Upper lobe of right lung (tissue), 1 donor: Measurements from ENCODE around the gene POLR1A. TPM values are rescaled to one million over a fixed set of nuclear protein-coding genes. Genes with fewer than 3 reads are reported as not detected.

ENCODE experiments used
- ATAC-seq: fragments of 200-7000 bp; cut with Tn5 transposase; one replicate; pipeline ENCODE4 v1.9.1; 2020; ENCODE audit warnings: mild to moderate bottlenecking, moderate library complexity
- DNase-seq: peaks from one replicate; pipeline ENCODE4 v3.0.0-alpha.2; 2020
- H3K27ac ChIP-seq: fragments of 200-600 bp; one replicate; pipeline ENCODE4 v1.8.0; 2022
- H3K27me3 ChIP-seq: fragments of 200-600 bp; one replicate; pipeline ENCODE4 v1.8.0; 2022; ENCODE audit warnings: mild to moderate bottlenecking
- H3K36me3 ChIP-seq: fragments of 200-600 bp; one replicate; pipeline ENCODE4 v1.8.0; 2022
- H3K4me1 ChIP-seq: fragments of 200-600 bp; one replicate; pipeline ENCODE4 v1.8.0; 2022
- H3K4me3 ChIP-seq: fragments of 200-600 bp; one replicate; pipeline ENCODE4 v1.8.0; 2022; ENCODE audit warnings: mild to moderate bottlenecking
- H3K9me3 ChIP-seq: fragments of 200-600 bp; one replicate; pipeline ENCODE4 v1.8.0; 2022
- intact Hi-C: fragments of 100-400 bp; cut with DNase I; formaldehyde crosslinking; loops from one replicate; pipeline ENCODE4 v1.11.0; 2022
- total RNA-seq: library from RNA; stranded (reverse); fragmentation: NEBNext Ultra II Directional; extraction: Animal tissue kit (Norgen Biotek cat#: 25700); gene quantifications from one replicate; pipeline ENCODE4 v1.2.1, GENCODE V29; 2021
- TF ChIP-seq, protein P1 (sequence below): fragments of 200-600 bp; IDR thresholded peaks from one replicate; pipeline ENCODE4 v1.8.0; 2022; ENCODE audit warnings: antibody characterized with exemption
- donor health status: DM: no; HTN: yes; CAD: no; lungs with severe emphysema.

POLR1A gene
- total RNA-seq, 1 donor from 2014 or later, result 26.6 TPM

GRCh38 chr2:85976106-85976920 is 129.4 kb downstream of the POLR1A start:
- DNase-seq, result peak; percentile 35
- H3K4me3 ChIP-seq, result no peak overlapping the region
- H3K27me3 ChIP-seq, result no peaks in the 10 kb centered on the region
- H3K4me1 ChIP-seq, result peaks cover 3% of the 10 kb centered on the region
- H3K27ac ChIP-seq, result no peak overlapping the region
- intact Hi-C loops, result no loop called here
- no peaks in the 10 kb centered on the region for H3K9me3 ChIP-seq
- TF ChIP-seq, protein P1, sequence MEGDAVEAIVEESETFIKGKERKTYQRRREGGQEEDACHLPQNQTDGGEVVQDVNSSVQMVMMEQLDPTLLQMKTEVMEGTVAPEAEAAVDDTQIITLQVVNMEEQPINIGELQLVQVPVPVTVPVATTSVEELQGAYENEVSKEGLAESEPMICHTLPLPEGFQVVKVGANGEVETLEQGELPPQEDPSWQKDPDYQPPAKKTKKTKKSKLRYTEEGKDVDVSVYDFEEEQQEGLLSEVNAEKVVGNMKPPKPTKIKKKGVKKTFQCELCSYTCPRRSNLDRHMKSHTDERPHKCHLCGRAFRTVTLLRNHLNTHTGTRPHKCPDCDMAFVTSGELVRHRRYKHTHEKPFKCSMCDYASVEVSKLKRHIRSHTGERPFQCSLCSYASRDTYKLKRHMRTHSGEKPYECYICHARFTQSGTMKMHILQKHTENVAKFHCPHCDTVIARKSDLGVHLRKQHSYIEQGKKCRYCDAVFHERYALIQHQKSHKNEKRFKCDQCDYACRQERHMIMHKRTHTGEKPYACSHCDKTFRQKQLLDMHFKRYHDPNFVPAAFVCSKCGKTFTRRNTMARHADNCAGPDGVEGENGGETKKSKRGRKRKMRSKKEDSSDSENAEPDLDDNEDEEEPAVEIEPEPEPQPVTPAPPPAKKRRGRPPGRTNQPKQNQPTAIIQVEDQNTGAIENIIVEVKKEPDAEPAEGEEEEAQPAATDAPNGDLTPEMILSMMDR, result no peak
- no peak for ATAC-seq
- no peaks in the 10 kb centered on the region for H3K36me3 ChIP-seq

GRCh38 chr2:85975581-85975980 is 130.1 kb downstream of the POLR1A start:
- H3K9me3 ChIP-seq, result no peaks in the 10 kb centered on the region
- no peaks in the 10 kb centered on the region for H3K27me3 ChIP-seq
- ATAC-seq (no peak), DNase-seq (peak; percentile 10)
- peaks cover 3% of the 10 kb centered on the region for H3K4me1 ChIP-seq
- H3K4me3 ChIP-seq, result no peak overlapping the region
- TF ChIP-seq, protein P1, result no peak
- H3K36me3 ChIP-seq, result no peaks in the 10 kb centered on the region
- no peak overlapping the region for H3K27ac ChIP-seq
- intact Hi-C loops, result no loop called here

DNA sequence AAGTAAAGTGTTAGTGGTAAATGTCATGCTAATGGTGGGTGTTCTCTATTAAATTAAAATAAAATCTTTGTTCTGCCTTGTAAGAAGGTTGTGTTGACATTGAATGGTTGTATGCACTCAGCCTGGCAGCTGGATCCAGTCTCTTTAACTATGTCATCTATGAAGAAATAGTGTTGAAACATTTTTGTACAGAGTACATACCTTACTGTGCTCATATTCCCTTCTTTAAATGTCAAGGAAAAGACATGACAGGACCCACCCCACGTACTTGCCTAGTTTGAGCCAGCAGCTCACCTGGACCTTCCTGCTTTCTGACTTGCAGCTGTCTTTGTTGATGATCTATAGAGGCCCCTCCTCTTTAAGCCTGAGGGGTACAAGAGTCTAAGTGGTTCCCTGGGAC is 131.3 kb downstream of the POLR1A start:
- DNase-seq (peak; percentile 16), ATAC-seq (peak; percentile 33)
- Histone ChIP-seq H3K27ac (no peak overlapping the region), H3K27me3 (no peaks in the 10 kb centered on the region), H3K9me3 (no peaks in the 10 kb centered on the region), H3K4me3 (no peak overlapping the region), H3K4me1 (peaks cover 3% of the 10 kb centered on the region), H3K36me3 (no peaks in the 10 kb centered on the region)
- intact Hi-C loops, result no loop called here
- TF ChIP-seq, protein P1, result no peak

DNA sequence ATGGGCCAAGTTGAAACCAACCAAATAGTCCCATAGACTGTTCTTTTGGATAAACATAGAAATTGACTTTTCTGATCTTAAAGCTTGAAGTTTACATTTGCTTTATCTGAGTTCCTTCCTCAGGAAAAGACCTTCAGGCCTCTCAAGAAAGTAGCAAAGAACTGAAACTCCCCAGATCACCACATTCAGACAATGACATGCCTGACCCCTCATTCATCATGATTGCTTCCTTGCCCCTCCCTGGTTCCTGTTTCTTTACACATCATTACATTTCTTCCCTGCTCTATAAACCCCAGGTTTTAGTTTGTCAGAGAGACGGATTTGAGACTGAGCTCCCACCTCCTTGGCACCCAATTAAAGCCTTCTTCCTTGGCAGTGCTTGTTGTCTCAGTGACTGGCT is 133.3 kb downstream of the POLR1A start:
- H3K27ac ChIP-seq, result no peak overlapping the region
- H3K27me3 ChIP-seq, result no peaks in the 10 kb centered on the region
- ATAC-seq, result no peak
- intact Hi-C loops, result no loop called here
- H3K4me1 ChIP-seq, result peaks cover 3% of the 10 kb centered on the region
- TF ChIP-seq, protein P1, result no peak
- no peak for DNase-seq
- H3K36me3 ChIP-seq, result no peaks in the 10 kb centered on the region
- no peaks in the 10 kb centered on the region for H3K9me3 ChIP-seq
- no peak overlapping the region for H3K4me3 ChIP-seq

GRCh38 chr2:85971366-85971765 is 134.3 kb downstream of the POLR1A start:
- H3K4me1 ChIP-seq, result peaks cover 3% of the 10 kb centered on the region

More at GRCh38 chr2:85971366-85971765, 134.3 kb downstream of the POLR1A start:
- Histone ChIP-seq H3K4me3 (no peak overlapping the region), H3K9me3 (no peaks in the 10 kb centered on the region), H3K27ac (no peak overlapping the region), H3K27me3 (no peaks in the 10 kb centered on the region), H3K36me3 (no peaks in the 10 kb centered on the region)
- intact Hi-C loops, result no loop called here
- ATAC-seq (no peak), DNase-seq (no peak)
- TF ChIP-seq, protein P1, result no peak

Other genes starting within 250 kb of the POLR1A start
- 76.7 TPM for gene ST3GAL5, start 216.9 kb downstream of the POLR1A start, total RNA-seq
- 79.4 TPM for gene PTCD3, start 349 bp upstream of the POLR1A start, total RNA-seq
- 54.9 TPM for gene IMMT, start 89.6 kb upstream of the POLR1A start, total RNA-seq
- gene MRPL35, start 93.6 kb upstream of the POLR1A start, total RNA-seq, result 16.7 TPM
- gene REEP1, start 231.7 kb upstream of the POLR1A start, total RNA-seq, result 7.8 TPM